ENCODE data around the gene ABCC4. TPM values are rescaled to one million over a fixed set of nuclear protein-coding genes. Genes with fewer than 3 reads are reported as not detected.

Gene ABCC4
- total RNA-seq, 1 experiment from 2014 or later = 32.3 TPM

- DNase-seq = no peak
- Histone ChIP-seq H3K9ac (ENCODE audit: low read length) (no peak overlapping the region), H3K27me3 (ENCODE audit: low read length) (no peaks in the 10 kb centered on the region), H2AFZ (ENCODE audit: low read length) (no peak overlapping the region), H3K4me3 (ENCODE audit: low read length) (no peak overlapping the region), H3K9me3 (ENCODE audit: low read length) (no peaks in the 10 kb centered on the region), H3K4me1 (ENCODE audit: low read length) (peaks cover 46% of the 10 kb centered on the region), H4K20me1 (ENCODE audit: insufficient read depth, low read depth, low read length) (no peaks in the 10 kb centered on the region), H3K36me3 (ENCODE audit: insufficient read depth, low read length) (no peaks in the 10 kb centered on the region; the same call in 1 of the 2 replicates), H3K4me2 (ENCODE audit: low read depth, low read length, poor library complexity, severe bottlenecking) (no peak overlapping the region), H3K27ac (ENCODE audit: low read length) (no peak overlapping the region), H3K79me2 (ENCODE audit: low read length) (peaks cover 68% of the 10 kb centered on the region), H3K9me2 (replicated peaks; ENCODE audit: insufficient read depth, low read length) (no peaks in the 10 kb centered on the region)
These were observed 64.5 kb downstream of the ABCC4 start for GRCh38 chr13:95236774-95237173.

- DNase-seq = no peak
- no peak overlapping the region for H3K9ac ChIP-seq (ENCODE audit: low read length)
- H3K4me3 ChIP-seq (ENCODE audit: low read length) = no peak overlapping the region
- H4K20me1 ChIP-seq (ENCODE audit: insufficient read depth, low read depth, low read length) = no peaks in the 10 kb centered on the region
- peaks cover under 1% of the 10 kb centered on the region; the same call in 1 of the 2 replicates for H3K36me3 ChIP-seq (ENCODE audit: insufficient read depth, low read length)
- peaks cover 67% of the 10 kb centered on the region for H3K79me2 ChIP-seq (ENCODE audit: low read length)
- H2AFZ ChIP-seq (ENCODE audit: low read length) = no peak overlapping the region
- H3K9me2 ChIP-seq (replicated peaks; ENCODE audit: insufficient read depth, low read length) = no peaks in the 10 kb centered on the region
- H3K27me3 ChIP-seq (ENCODE audit: low read length) = no peaks in the 10 kb centered on the region
- H3K4me1 ChIP-seq (ENCODE audit: low read length) = peaks cover 46% of the 10 kb centered on the region
- no peak overlapping the region for H3K4me2 ChIP-seq (ENCODE audit: low read depth, low read length, poor library complexity, severe bottlenecking)
- H3K27ac ChIP-seq (ENCODE audit: low read length) = peak overlapping the region; percentile 69; the same call in 1 of the 2 replicates
- H3K9me3 ChIP-seq (ENCODE audit: low read length) = no peaks in the 10 kb centered on the region
These were observed 65.3 kb downstream of the ABCC4 start for GRCh38 chr13:95235974-95236373.

GRCh38 chr13:95235199-95235756 is 66.0 kb downstream of the ABCC4 start:
- H2AFZ ChIP-seq (ENCODE audit: low read length) = no peak overlapping the region
- peaks cover 4% of the 10 kb centered on the region; the same call in 1 of the 2 replicates for H3K36me3 ChIP-seq (ENCODE audit: insufficient read depth, low read length)
- no peak overlapping the region for H3K4me3 ChIP-seq (ENCODE audit: low read length)
- H3K9me3 ChIP-seq (ENCODE audit: low read length) = no peaks in the 10 kb centered on the region
- no peak overlapping the region for H3K9ac ChIP-seq (ENCODE audit: low read length)
- no peaks in the 10 kb centered on the region for H3K9me2 ChIP-seq (replicated peaks; ENCODE audit: insufficient read depth, low read length)
- no peaks in the 10 kb centered on the region for H3K27me3 ChIP-seq (ENCODE audit: low read length)
- no peak for DNase-seq
- H3K27ac ChIP-seq (ENCODE audit: low read length) = peak overlapping the region; percentile 69
- H3K4me2 ChIP-seq (ENCODE audit: low read depth, low read length, poor library complexity, severe bottlenecking) = no peak overlapping the region
- no peaks in the 10 kb centered on the region for H4K20me1 ChIP-seq (ENCODE audit: insufficient read depth, low read depth, low read length)
- peaks cover 44% of the 10 kb centered on the region for H3K4me1 ChIP-seq (ENCODE audit: low read length)
- H3K79me2 ChIP-seq (ENCODE audit: low read length) = peaks cover 65% of the 10 kb centered on the region

GRCh38 chr13:95234242-95234641 is 67.0 kb downstream of the ABCC4 start:
- Histone ChIP-seq H3K4me1 (ENCODE audit: low read length) (peaks cover 34% of the 10 kb centered on the region), H3K9me2 (replicated peaks; ENCODE audit: insufficient read depth, low read length) (no peaks in the 10 kb centered on the region), H3K4me3 (ENCODE audit: low read length) (peak overlapping the region; percentile 26; the same call in 1 of the 2 replicates), H3K4me2 (ENCODE audit: low read depth, low read length, poor library complexity, severe bottlenecking) (peak overlapping the region; percentile 64), H4K20me1 (ENCODE audit: insufficient read depth, low read depth, low read length) (no peaks in the 10 kb centered on the region), H3K27me3 (ENCODE audit: low read length) (no peaks in the 10 kb centered on the region), H2AFZ (ENCODE audit: low read length) (no peak overlapping the region), H3K36me3 (ENCODE audit: insufficient read depth, low read length) (peaks cover 4% of the 10 kb centered on the region; the same call in 1 of the 2 replicates), H3K9me3 (ENCODE audit: low read length) (no peaks in the 10 kb centered on the region), H3K79me2 (ENCODE audit: low read length) (peaks cover 68% of the 10 kb centered on the region), H3K9ac (ENCODE audit: low read length) (no peak overlapping the region; the same call in 1 of the 2 replicates), H3K27ac (ENCODE audit: low read length) (peak overlapping the region; percentile 69)
- DNase-seq = peak; percentile 78

- Histone ChIP-seq H3K4me1 (ENCODE audit: low read length) (peaks cover 28% of the 10 kb centered on the region), H3K27ac (ENCODE audit: low read length) (no peak overlapping the region), H3K9me3 (ENCODE audit: low read length) (no peaks in the 10 kb centered on the region), H3K4me2 (ENCODE audit: low read depth, low read length, poor library complexity, severe bottlenecking) (peak overlapping the region; percentile 64), H3K4me3 (ENCODE audit: low read length) (no peak overlapping the region), H3K36me3 (ENCODE audit: insufficient read depth, low read length) (peaks cover 4% of the 10 kb centered on the region; the same call in 1 of the 2 replicates), H3K9ac (ENCODE audit: low read length) (no peak overlapping the region), H2AFZ (ENCODE audit: low read length) (no peak overlapping the region), H3K27me3 (ENCODE audit: low read length) (no peaks in the 10 kb centered on the region), H3K79me2 (ENCODE audit: low read length) (peaks cover 70% of the 10 kb centered on the region), H3K9me2 (replicated peaks; ENCODE audit: insufficient read depth, low read length) (no peaks in the 10 kb centered on the region), H4K20me1 (ENCODE audit: insufficient read depth, low read depth, low read length) (no peaks in the 10 kb centered on the region)
- no peak for DNase-seq
These were observed 68.1 kb downstream of the ABCC4 start for GRCh38 chr13:95233026-95233635.

- Histone ChIP-seq H3K9ac (ENCODE audit: low read length) (no peak overlapping the region), H3K36me3 (ENCODE audit: insufficient read depth, low read length) (peaks cover 4% of the 10 kb centered on the region; the same call in 1 of the 2 replicates), H3K4me2 (ENCODE audit: low read depth, low read length, poor library complexity, severe bottlenecking) (no peak overlapping the region), H3K27ac (ENCODE audit: low read length) (no peak overlapping the region), H3K4me1 (ENCODE audit: low read length) (peaks cover 43% of the 10 kb centered on the region), H4K20me1 (ENCODE audit: insufficient read depth, low read depth, low read length) (no peaks in the 10 kb centered on the region), H3K4me3 (ENCODE audit: low read length) (no peak overlapping the region), H2AFZ (ENCODE audit: low read length) (no peak overlapping the region), H3K79me2 (ENCODE audit: low read length) (peaks cover 72% of the 10 kb centered on the region), H3K9me2 (replicated peaks; ENCODE audit: insufficient read depth, low read length) (no peaks in the 10 kb centered on the region), H3K9me3 (ENCODE audit: low read length) (no peaks in the 10 kb centered on the region), H3K27me3 (ENCODE audit: low read length) (no peaks in the 10 kb centered on the region)
- DNase-seq = no peak
These were observed 69.9 kb downstream of the ABCC4 start for GRCh38 chr13:95231393-95231792.

GRCh38 chr13:95229855-95230254 is 71.4 kb downstream of the ABCC4 start:
- H3K4me1 ChIP-seq (ENCODE audit: low read length) = peaks cover 37% of the 10 kb centered on the region
- H3K79me2 ChIP-seq (ENCODE audit: low read length) = peaks cover 68% of the 10 kb centered on the region

GRCh38 chr13:95228130-95228529 is 73.1 kb downstream of the ABCC4 start:
- peaks cover 4% of the 10 kb centered on the region; the same call in 1 of the 2 replicates for H3K36me3 ChIP-seq (ENCODE audit: insufficient read depth, low read length)
- no peak for DNase-seq
- H3K9ac ChIP-seq (ENCODE audit: low read length) = no peak overlapping the region
- peaks cover 21% of the 10 kb centered on the region for H3K4me1 ChIP-seq (ENCODE audit: low read length)
- H4K20me1 ChIP-seq (ENCODE audit: insufficient read depth, low read depth, low read length) = no peaks in the 10 kb centered on the region
- peaks cover 65% of the 10 kb centered on the region for H3K79me2 ChIP-seq (ENCODE audit: low read length)
- H3K4me3 ChIP-seq (ENCODE audit: low read length) = no peak overlapping the region
- no peaks in the 10 kb centered on the region for H3K9me2 ChIP-seq (replicated peaks; ENCODE audit: insufficient read depth, low read length)
- no peaks in the 10 kb centered on the region for H3K9me3 ChIP-seq (ENCODE audit: low read length)
- no peaks in the 10 kb centered on the region for H3K27me3 ChIP-seq (ENCODE audit: low read length)
- no peak overlapping the region for H3K27ac ChIP-seq (ENCODE audit: low read length)
- H3K4me2 ChIP-seq (ENCODE audit: low read depth, low read length, poor library complexity, severe bottlenecking) = no peak overlapping the region
- no peak overlapping the region for H2AFZ ChIP-seq (ENCODE audit: low read length)

More at GRCh38 chr13:95229855-95230254, 71.4 kb downstream of the ABCC4 start:
- no peaks in the 10 kb centered on the region for H4K20me1 ChIP-seq (ENCODE audit: insufficient read depth, low read depth, low read length)
- no peak overlapping the region for H2AFZ ChIP-seq (ENCODE audit: low read length)
- no peak overlapping the region for H3K9ac ChIP-seq (ENCODE audit: low read length)
- no peaks in the 10 kb centered on the region for H3K27me3 ChIP-seq (ENCODE audit: low read length)
- no peaks in the 10 kb centered on the region for H3K9me3 ChIP-seq (ENCODE audit: low read length)
- no peaks in the 10 kb centered on the region for H3K9me2 ChIP-seq (replicated peaks; ENCODE audit: insufficient read depth, low read length)
- peaks cover 4% of the 10 kb centered on the region; the same call in 1 of the 2 replicates for H3K36me3 ChIP-seq (ENCODE audit: insufficient read depth, low read length)
- no peak overlapping the region for H3K27ac ChIP-seq (ENCODE audit: low read length)
- H3K4me2 ChIP-seq (ENCODE audit: low read depth, low read length, poor library complexity, severe bottlenecking) = no peak overlapping the region
- no peak overlapping the region for H3K4me3 ChIP-seq (ENCODE audit: low read length)
- DNase-seq = no peak

All from Karpas-422 (cell line).